GM12878 (cell line): ENCODE measurements around the gene AHNAK. TPM values are rescaled to one million over a fixed set of nuclear protein-coding genes. Genes with fewer than 3 reads are reported as not detected.

Experiments used
- BACH1 ChIP-seq: fragments of 450-650 bp; IDR thresholded peaks from 2 replicates; pipeline ENCODE4 v1.6.1; 2017; ENCODE audit warnings: mild to moderate bottlenecking, borderline replicate concordance
- CBFB ChIP-seq: IDR thresholded peaks from 2 replicates; pipeline ENCODE4 v1.6.1; 2016; ENCODE audit warnings: antibody characterized with exemption, low read depth
- E4F1 ChIP-seq: fragments of 450-650 bp; IDR thresholded peaks from 2 replicates; pipeline ENCODE4 v1.6.1; 2018; ENCODE audit warnings: borderline replicate concordance, mild to moderate bottlenecking; ENCODE audit not compliant: partially characterized antibody
- EED ChIP-seq: sonication (generic); IDR thresholded peaks from 2 replicates; pipeline ENCODE4 v1.6.1; 2016; ENCODE audit warnings: antibody characterized with exemption, low read depth
- EGR1 ChIP-seq, 2 experiments: IDR thresholded peaks; 1 replicate in 1 of 2; 2 replicates in 1 of 2; pipeline ENCODE4 v1.6.1; 2011 to 2012; ENCODE audit warnings: low read depth in 2 of 2, low read length in 2 of 2, borderline replicate concordance in 1 of 2, mild to moderate bottlenecking in 1 of 2, moderate library complexity in 1 of 2
- EP300 ChIP-seq, 2 experiments: fragments of 150-350 bp in 1 of 2; IDR thresholded peaks; 2 replicates each; pipeline ENCODE4 v1.6.1; 2011 to 2012; ENCODE audit warnings: low read depth in 2 of 2, low read length in 2 of 2, borderline replicate concordance in 1 of 2, improper control_type of control experiment in 1 of 2, inconsistent platforms in 1 of 2; ENCODE audit not compliant: control insufficient read depth in 1 of 2
- FOXK2 ChIP-seq: fragments of 450-650 bp; IDR thresholded peaks from 2 replicates; pipeline ENCODE4 v1.6.1; 2017; ENCODE audit warnings: mild to moderate bottlenecking, moderate library complexity
- GABPA ChIP-seq: IDR thresholded peaks from 2 replicates; pipeline ENCODE4 v1.6.1; 2014; ENCODE audit warnings: antibody characterized with exemption, low read depth, mild to moderate bottlenecking, inconsistent platforms
- HDAC2 ChIP-seq: fragments of 200-600 bp; sonication (generic); IDR thresholded peaks from 2 replicates; pipeline ENCODE4 v1.6.1; 2017
- KDM1A ChIP-seq: fragments of 200-600 bp; sonication (generic); IDR thresholded peaks from 2 replicates; pipeline ENCODE4 v1.6.1; 2016; ENCODE audit warnings: borderline replicate concordance
- KLF5 ChIP-seq: fragments of 450-650 bp; IDR thresholded peaks from 2 replicates; pipeline ENCODE4 v1.6.1; 2014; ENCODE audit warnings: mild to moderate bottlenecking; ENCODE audit not compliant: partially characterized antibody
- MTA2 ChIP-seq: fragments of 450-650 bp; IDR thresholded peaks from 2 replicates; pipeline ENCODE4 v1.6.1; 2016; ENCODE audit warnings: low read depth, mild to moderate bottlenecking, moderate library complexity
- MYC ChIP-seq: IDR thresholded peaks from 2 replicates; pipeline ENCODE4 v1.6.1; 2011; ENCODE audit warnings: mild to moderate bottlenecking, low read length, moderate library complexity, inconsistent platforms; ENCODE audit not compliant: insufficient read depth, insufficient replicate concordance, insufficient read length, severe bottlenecking
- NBN ChIP-seq: fragments of 450-650 bp; IDR thresholded peaks from 2 replicates; pipeline ENCODE4 v1.6.1; 2016
- NKRF ChIP-seq: fragments of 450-650 bp; conservative IDR thresholded peaks from 2 replicates; pipeline ENCODE4 v1.6.1; 2017; ENCODE audit warnings: mild to moderate bottlenecking, moderate library complexity
- PKNOX1 ChIP-seq: fragments of 450-650 bp; IDR thresholded peaks from 2 replicates; pipeline ENCODE4 v1.6.1; 2016; ENCODE audit warnings: mild to moderate bottlenecking
- PML ChIP-seq: IDR thresholded peaks from 2 replicates; pipeline ENCODE4 v1.6.1; 2012; ENCODE audit warnings: low read length, inconsistent platforms
- POLR2AphosphoS5 ChIP-seq: IDR thresholded peaks from 2 replicates; pipeline ENCODE4 v1.6.1; 2011; ENCODE audit warnings: mild to moderate bottlenecking, low read length, inconsistent platforms
- RAD51 ChIP-seq: fragments of 450-650 bp; IDR thresholded peaks from 2 replicates; pipeline ENCODE4 v1.6.1; 2016; ENCODE audit warnings: moderate library complexity, mild to moderate bottlenecking, inconsistent platforms
- RB1 ChIP-seq: fragments of 450-650 bp; formaldehyde crosslinking; IDR thresholded peaks from 2 replicates; pipeline ENCODE4 v1.6.1; 2017; ENCODE audit warnings: mild to moderate bottlenecking, borderline replicate concordance
- RELA ChIP-seq: fragments of 450-650 bp; IDR thresholded peaks from 2 replicates; pipeline ENCODE4 v1.8.0; 2014; ENCODE audit warnings: borderline replicate concordance; ENCODE audit not compliant: partially characterized antibody
- SIN3A ChIP-seq: IDR thresholded peaks from 2 replicates; pipeline ENCODE4 v1.6.1; 2012; ENCODE audit warnings: low read depth, low read length, improper control_type of control experiment
- SREBF1 ChIP-seq: IDR thresholded peaks from 2 replicates; pipeline ENCODE4 v1.6.1; 2012; ENCODE audit warnings: mild to moderate bottlenecking, low read length
- TAF1 ChIP-seq: IDR thresholded peaks from 2 replicates; pipeline ENCODE4 v1.6.1; 2011; ENCODE audit warnings: mild to moderate bottlenecking, low read depth, low read length, borderline replicate concordance
- TBL1XR1 ChIP-seq: IDR thresholded peaks from 2 replicates; pipeline ENCODE4 v1.6.1; 2012; ENCODE audit warnings: low read depth, low read length, improper control_type of control experiment
- YY1 ChIP-seq: IDR thresholded peaks from 2 replicates; pipeline ENCODE4 v1.6.1; 2011; ENCODE audit warnings: low read depth, mild to moderate bottlenecking, low read length
- ZNF274 ChIP-seq: IDR thresholded peaks from one replicate; pipeline ENCODE4 v1.8.0; 2011; ENCODE audit not compliant: insufficient read length, insufficient read depth
- polyA plus RNA-seq, 11 experiments: library from polyadenylated mRNA; depleted of rRNA in 4 of 11; unstranded in 6 of 11; stranded (reverse) in 5 of 11; fragments of >200 nt; fragmentation: Nextera tagmentation in 4 of 11; fragmentation: Illumina TruSeq in 1 of 11; extraction: Ambion mirVana in 4 of 11; extraction: Trizol in 1 of 11; gene quantifications; 1 replicate in 1 of 11; 2 replicates in 10 of 11; pipeline versions ENCODE4 v1.2.1 to v1.2.3, GENCODE V29; 2011 to 2016; ENCODE audit warnings: inconsistent platforms in 2 of 11, missing spikeins in 2 of 11, low read depth in 1 of 11
- total RNA-seq, 4 experiments: library from RNA; depleted of rRNA in 3 of 4; stranded (reverse); fragments of >200 nt in 3 of 4; fragmentation: Illumina TruSeq in 1 of 4; extraction: Trizol in 1 of 4; gene quantifications; 2 replicates each; pipeline versions ENCODE4 v1.2.1 to v1.2.3, GENCODE V29; 2013 to 2021

AHNAK gene
- total and polyA plus RNA-seq, 10 of the 15 experiments (the other 5 are each of a cell fraction or from before 2014, with no cell fraction given): 0.76 to 90.3 (median 19.4) TPM

GRCh38 chr11:62591448-62592145, 45.0 kb upstream of the AHNAK start, which contains the start of gene TUT1 (continued):
- TF ChIP-seq EGR1 (IDR thresholded peaks at IDR 0.05; ENCODE audit: borderline replicate concordance in 1 of 2, low read depth in 2 of 2, low read length in 2 of 2) (peak; percentile 19 to 42; a peak in 2 of 3 replicates), NBN (peak; percentile 98), NKRF (0 out of 2 replicates have a peak, but pooled peaks have one; percentile 59), YY1 (peak; percentile 92), HDAC2 (0 out of 2 replicates have a peak, but pooled peaks have one; percentile 21), MTA2 (0 out of 2 replicates have a peak, but pooled peaks have one; percentile 30), MYC (no peak), KDM1A (no peak), FOXK2 (peak; percentile 84), E4F1 (peak; percentile 93), RB1 (peak; percentile 89; the same call in 1 of the 2 replicates), BACH1 (peak; percentile 62; the same call in 1 of the 2 replicates), TAF1 (peak; percentile 87), GABPA (peak; percentile 99), EP300 (IDR thresholded peaks at IDR 0.05; ENCODE audit: borderline replicate concordance in 1 of 2, control insufficient read depth in 1 of 2, low read depth in 2 of 2, low read length in 2 of 2) (peak in 1 of 2 experiments; percentile 36; a peak in 1 of 4 replicates), ZNF274 (no peak), SREBF1 (no peak), RELA (peak; percentile 95), PML (peak; percentile 97), TBL1XR1 (peak; percentile 59; the same call in 1 of the 2 replicates), CBFB (peak; percentile 55; the same call in 1 of the 2 replicates), PKNOX1 (peak; percentile 85), KLF5 (peak; percentile 68), RAD51 (peak; percentile 39; the same call in 1 of the 2 replicates), SIN3A (peak; percentile 85; the same call in 1 of the 2 replicates), POLR2AphosphoS5 (peak; percentile 97), EED (no peak)
